Measurements from ENCODE around the gene BCL3. TPM values are rescaled to one million over a fixed set of nuclear protein-coding genes. Genes with fewer than 3 reads are reported as not detected.

The BCL3 gene
- total RNA-seq, 4 donors from 2014 or later: 26.6 to 88.9 (median 51.4) TPM

DNA sequence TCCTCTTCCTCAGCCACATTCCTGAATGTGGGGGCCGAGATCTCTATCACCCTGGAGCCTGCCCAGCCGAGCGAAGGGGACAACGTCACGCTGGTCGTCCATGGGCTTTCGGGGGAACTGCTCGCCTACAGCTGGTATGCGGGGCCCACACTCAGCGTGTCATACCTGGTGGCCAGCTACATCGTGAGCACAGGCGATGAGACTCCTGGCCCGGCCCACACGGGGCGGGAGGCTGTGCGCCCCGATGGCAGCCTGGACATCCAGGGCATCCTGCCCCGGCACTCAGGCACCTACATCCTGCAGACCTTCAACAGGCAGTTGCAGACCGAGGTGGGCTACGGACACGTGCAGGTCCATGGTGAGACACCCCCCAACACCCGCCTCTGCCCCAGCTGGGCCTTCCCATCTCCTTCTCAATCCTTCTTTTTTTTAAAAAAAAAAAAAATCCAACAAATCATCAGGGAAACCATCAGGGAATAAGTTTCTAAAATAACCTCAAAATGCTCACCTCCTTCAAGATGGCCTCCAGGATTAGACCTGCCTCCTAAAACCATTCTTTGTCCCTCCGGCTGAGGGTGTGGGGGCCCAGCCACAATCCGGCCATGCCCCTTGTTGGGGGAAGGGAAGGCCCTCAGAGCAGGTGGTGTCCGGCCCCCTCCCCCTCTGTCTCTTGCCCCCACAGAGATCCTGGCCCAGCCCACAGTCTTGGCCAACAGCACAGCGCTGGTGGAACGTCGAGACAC lies 45.0 kb upstream of the BCL3 start:
- TF ChIP-seq CTCF (IDR thresholded peaks at IDR 0.05) (no peak), POLR2A (IDR thresholded peaks at IDR 0.05) (no peak)
- Histone ChIP-seq H3K4me3 (no peak overlapping the region), H3K4me1 (no peaks in the 10 kb centered on the region), H3K36me3 (no peaks in the 10 kb centered on the region), H3K9me3 (no peaks in the 10 kb centered on the region), H3K27me3 (no peaks in the 10 kb centered on the region), H3K27ac (no peak overlapping the region)
- DNase-seq: no peak
- intact Hi-C loops (cut with DNase I): no loop called here
- 92 to 100% methylated on average over 9 to 11 of the region's 28 CpGs for WGBS, 2 donors

DNA sequence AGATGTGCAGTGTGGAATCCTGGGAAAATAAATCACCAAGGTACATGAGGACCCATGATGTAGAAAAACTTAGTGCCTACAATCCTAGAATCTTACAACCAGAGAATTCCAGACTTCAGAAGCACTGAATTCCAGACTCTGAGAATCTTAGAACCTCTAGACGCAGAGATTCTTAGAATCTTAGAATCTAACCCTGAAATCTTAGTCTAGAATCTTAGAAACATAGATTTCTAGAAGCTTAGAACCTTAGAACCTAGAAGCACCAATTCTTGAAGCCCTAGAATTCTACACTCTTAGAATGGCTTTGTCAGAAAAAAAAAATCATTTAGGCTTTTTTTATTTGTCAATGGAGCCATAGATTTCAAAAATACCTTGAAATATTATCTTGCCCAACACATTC lies 43.5 kb upstream of the BCL3 start:
- Histone ChIP-seq H3K4me3 (no peak overlapping the region), H3K4me1 (no peaks in the 10 kb centered on the region), H3K27ac (no peak overlapping the region), H3K36me3 (no peaks in the 10 kb centered on the region), H3K27me3 (no peaks in the 10 kb centered on the region), H3K9me3 (no peaks in the 10 kb centered on the region)
- no peak for TF ChIP-seq CTCF (IDR thresholded peaks at IDR 0.05)
- no peak for TF ChIP-seq POLR2A (IDR thresholded peaks at IDR 0.05)
- no peak for DNase-seq
- intact Hi-C loops (cut with DNase I): no loop called here
- 79 to 90% methylated on average over 1 of the region's 1 CpG for WGBS, 2 donors

- no peaks in the 10 kb centered on the region for H3K4me1 ChIP-seq
- intact Hi-C loops (cut with DNase I): no loop called here
- DNase-seq: no peak
- WGBS, 2 donors: 89 to 94% methylated on average over 9 to 11 of the region's 12 CpGs
- no peaks in the 10 kb centered on the region for H3K9me3 ChIP-seq
- H3K4me3 ChIP-seq: no peak overlapping the region
- H3K27me3 ChIP-seq: no peaks in the 10 kb centered on the region
- no peaks in the 10 kb centered on the region for H3K36me3 ChIP-seq
- no peak overlapping the region for H3K27ac ChIP-seq
- no peak for TF ChIP-seq CTCF (IDR thresholded peaks at IDR 0.05)
- no peak for TF ChIP-seq POLR2A (IDR thresholded peaks at IDR 0.05)
Observed at GRCh38 chr19:44705502-44706010, 43.0 kb upstream of the BCL3 start.

- TF ChIP-seq CTCF (IDR thresholded peaks at IDR 0.05) (no peak), POLR2A (IDR thresholded peaks at IDR 0.05) (no peak)
- H3K27me3 ChIP-seq: no peaks in the 10 kb centered on the region
- H3K27ac ChIP-seq: no peak overlapping the region
- 86 to 94% methylated on average over 3 to 6 of the region's 6 CpGs for WGBS, 2 donors
- no peak overlapping the region for H3K4me3 ChIP-seq
- no peaks in the 10 kb centered on the region for H3K9me3 ChIP-seq
- H3K36me3 ChIP-seq: no peaks in the 10 kb centered on the region
- DNase-seq: no peak
- H3K4me1 ChIP-seq: no peaks in the 10 kb centered on the region
- intact Hi-C loops (cut with DNase I): no loop called here
Observed at GRCh38 chr19:44706506-44707236, 41.8 kb upstream of the BCL3 start.

- H3K9me3 ChIP-seq: no peaks in the 10 kb centered on the region
- no peak for TF ChIP-seq CTCF (IDR thresholded peaks at IDR 0.05)
- TF ChIP-seq POLR2A (IDR thresholded peaks at IDR 0.05): no peak
- no peaks in the 10 kb centered on the region for H3K4me1 ChIP-seq
- no peak for DNase-seq
- H3K4me3 ChIP-seq: no peak overlapping the region
- no peaks in the 10 kb centered on the region for H3K36me3 ChIP-seq
- intact Hi-C loops (cut with DNase I): no loop called here
- H3K27me3 ChIP-seq: no peaks in the 10 kb centered on the region
- no peak overlapping the region for H3K27ac ChIP-seq
- 92% methylated on average over 7 of the region's 20 CpGs; no CpG with 5 or more reads in 1 of the 2 donors for WGBS, 2 donors
Observed at GRCh38 chr19:44707794-44708193, 40.7 kb upstream of the BCL3 start.
